Measurements from ENCODE around the gene CTTN.

- no peak for TF ChIP-seq POLR2AphosphoS5 (IDR thresholded peaks at IDR 0.05; ENCODE audit: low read length)
- TF ChIP-seq PBX3 (IDR thresholded peaks at IDR 0.05; ENCODE audit: insufficient replicate concordance, low read depth, low read length) = no peak
- no peak for TF ChIP-seq POLR2A (IDR thresholded peaks at IDR 0.05; ENCODE audit: low read depth, low read length)
These were observed 76.4 kb downstream of the CTTN start for GRCh38 chr11:70474710-70475109.
